Measurements from ENCODE around the gene BBOX1.

DNA sequence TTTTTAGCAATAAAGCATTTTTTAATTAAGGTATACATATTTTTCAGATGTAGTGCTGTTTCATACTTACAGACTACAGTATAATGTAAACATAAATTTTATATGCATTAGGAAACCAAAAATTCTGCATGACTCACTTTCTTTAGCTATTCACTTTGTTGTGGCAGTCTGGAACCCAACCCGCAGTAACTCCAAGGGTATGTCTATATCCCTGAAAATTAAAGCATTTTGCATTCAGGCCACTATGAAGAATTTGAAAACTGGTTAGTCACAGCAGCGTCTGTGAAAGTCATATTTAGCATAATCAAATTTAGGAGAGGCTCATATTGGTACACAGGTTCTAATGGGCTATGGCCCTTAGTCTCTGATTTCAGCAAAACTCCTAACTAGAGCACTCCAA is 46.8 kb downstream of the BBOX1 start:
- TF ChIP-seq, protein P1, sequence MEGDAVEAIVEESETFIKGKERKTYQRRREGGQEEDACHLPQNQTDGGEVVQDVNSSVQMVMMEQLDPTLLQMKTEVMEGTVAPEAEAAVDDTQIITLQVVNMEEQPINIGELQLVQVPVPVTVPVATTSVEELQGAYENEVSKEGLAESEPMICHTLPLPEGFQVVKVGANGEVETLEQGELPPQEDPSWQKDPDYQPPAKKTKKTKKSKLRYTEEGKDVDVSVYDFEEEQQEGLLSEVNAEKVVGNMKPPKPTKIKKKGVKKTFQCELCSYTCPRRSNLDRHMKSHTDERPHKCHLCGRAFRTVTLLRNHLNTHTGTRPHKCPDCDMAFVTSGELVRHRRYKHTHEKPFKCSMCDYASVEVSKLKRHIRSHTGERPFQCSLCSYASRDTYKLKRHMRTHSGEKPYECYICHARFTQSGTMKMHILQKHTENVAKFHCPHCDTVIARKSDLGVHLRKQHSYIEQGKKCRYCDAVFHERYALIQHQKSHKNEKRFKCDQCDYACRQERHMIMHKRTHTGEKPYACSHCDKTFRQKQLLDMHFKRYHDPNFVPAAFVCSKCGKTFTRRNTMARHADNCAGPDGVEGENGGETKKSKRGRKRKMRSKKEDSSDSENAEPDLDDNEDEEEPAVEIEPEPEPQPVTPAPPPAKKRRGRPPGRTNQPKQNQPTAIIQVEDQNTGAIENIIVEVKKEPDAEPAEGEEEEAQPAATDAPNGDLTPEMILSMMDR (conservative IDR thresholded peaks at IDR 0.05; ENCODE audit: low read depth, low read length): no peak
- TF ChIP-seq EZH2 (IDR thresholded peaks at IDR 0.05; ENCODE audit: borderline replicate concordance, low read depth, low read length, poor library complexity, severe bottlenecking): no peak

Measured in A673 (cell line).